Measurements from ENCODE around the gene DPH1.
"Not testable (repeated sequence)": the region's sequence is repeated elsewhere in the genome, so short reads cannot be mapped to it uniquely, and the experiment has no call there.

DPH1 gene

GRCh38 chr17:2029911-2030778, at the start of gene DPH1:
DPH1 (plus strand) TSS chr17:2030153; CDS start chr17:2030170, 17 bp downstream.
- peak; percentile 62 for DNase-seq

GRCh38 chr17:1980665-1981250, 49.2 kb upstream of the DPH1 start:
- DNase-seq: no peak

- DNase-seq: not testable (repeated sequence)
Measured at GRCh38 chr17:1982793-1983366, 47.1 kb upstream of the DPH1 start.

- DNase-seq: no peak
Measured at GRCh38 chr17:1985093-1985492, 44.9 kb upstream of the DPH1 start.

GRCh38 chr17:1985686-1986085, 44.3 kb upstream of the DPH1 start:
- DNase-seq: no peak

GRCh38 chr17:1986783-1987451, 43.0 kb upstream of the DPH1 start:
- DNase-seq: no peak

GRCh38 chr17:1989135-1989534, 40.8 kb upstream of the DPH1 start:
- DNase-seq: no peak

GRCh38 chr17:1992541-1992940, 37.4 kb upstream of the DPH1 start:
- no peak for DNase-seq

- no peak for DNase-seq
Measured at GRCh38 chr17:1994707-1995106, 35.2 kb upstream of the DPH1 start.

GRCh38 chr17:1995321-1995892, 34.5 kb upstream of the DPH1 start:
- DNase-seq: no peak

- DNase-seq: no peak
Measured at GRCh38 chr17:1995907-1996799, 33.8 kb upstream of the DPH1 start.

GRCh38 chr17:1996800-1997288, 33.1 kb upstream of the DPH1 start:
- DNase-seq: no peak

GRCh38 chr17:1997289-1997926, 32.5 kb upstream of the DPH1 start:
- DNase-seq: no peak

- no peak for DNase-seq
Measured at GRCh38 chr17:1997927-1998742, 31.8 kb upstream of the DPH1 start.

GRCh38 chr17:1999557-2000251, 30.2 kb upstream of the DPH1 start:
- DNase-seq: no peak

- DNase-seq: no peak
Measured at GRCh38 chr17:2002767-2003329, 27.1 kb upstream of the DPH1 start.

- DNase-seq: no peak
Measured at GRCh38 chr17:2003525-2003924, 26.4 kb upstream of the DPH1 start.

- DNase-seq: no peak
Measured at GRCh38 chr17:2004435-2004952, 25.5 kb upstream of the DPH1 start.

All from NCI-H1048 (cell line).